OCI-LY7 (cell line): ENCODE results near the gene MICAL3. TPM values are rescaled to one million over a fixed set of nuclear protein-coding genes. Genes with fewer than 3 reads are reported as not detected.

Source experiments
- BruUV-seq: library from RNA; stranded (reverse); fragments of 400-500 nt; replicated peaks from 2 replicates; lab custom pipeline; 2021; lab: Mats Ljungman, UMichigan
- CTCF ChIA-PET: fragments of 300-600 bp; sonication (Branson Sonifier 250); formaldehyde crosslinking; loops from one replicate; lab custom pipeline; 2022; ENCODE audit warnings: antibody characterized with exemption; ENCODE audit not compliant: unreplicated experiment; lab: Charles Lee
- POLR2A ChIA-PET: fragments of 300-600 bp; sonication (Branson Sonifier 250); formaldehyde crosslinking; loops from one replicate; lab custom pipeline; 2022; ENCODE audit warnings: antibody characterized with exemption; lab: Charles Lee
- DNase-seq: peaks from one replicate; pipeline ENCODE4 v3.0.0-alpha.2; 2015; ENCODE audit warnings: low spot score
- H2AFZ ChIP-seq: fragments of 200-600 bp; sonication (generic), shearing (Covaris generic); 2 replicates; pipeline ENCODE4 v1.6.1; 2014; ENCODE audit warnings: mild to moderate bottlenecking, antibody characterized with exemption, low read length, moderate library complexity
- H3K27ac ChIP-seq: fragments of 200-600 bp; sonication (generic); 2 replicates; pipeline ENCODE4 v1.5.1; 2014; ENCODE audit warnings: mixed run types, low read depth, mild to moderate bottlenecking, moderate library complexity, low read length, inconsistent platforms; ENCODE audit not compliant: poor library complexity, severe bottlenecking
- H3K36me3 ChIP-seq: fragments of 200-600 bp; sonication (generic); 2 replicates; pipeline ENCODE4 v1.6.1; 2014; ENCODE audit warnings: mild to moderate bottlenecking, antibody characterized with exemption, low read length, moderate library complexity, mixed read lengths; ENCODE audit not compliant: insufficient read depth
- H3K4me1 ChIP-seq: fragments of 200-600 bp; sonication (generic); 2 replicates; pipeline ENCODE4 v1.5.1; 2014; ENCODE audit warnings: mild to moderate bottlenecking, low read length; ENCODE audit not compliant: insufficient read depth, poor library complexity, severe bottlenecking
- H3K4me2 ChIP-seq: fragments of 200-600 bp; sonication (generic); 2 replicates; pipeline ENCODE4 v1.6.1; 2014; ENCODE audit warnings: mild to moderate bottlenecking, low read length
- H3K4me3 ChIP-seq: fragments of 200-600 bp; sonication (generic); 2 replicates; pipeline ENCODE4 v1.5.1; 2014; ENCODE audit warnings: mild to moderate bottlenecking, low read depth, low read length; ENCODE audit not compliant: poor library complexity, severe bottlenecking
- H3K79me2 ChIP-seq: fragments of 200-600 bp; sonication (generic); 2 replicates; pipeline ENCODE4 v1.6.1; 2016; ENCODE audit warnings: low read depth, mild to moderate bottlenecking, low read length, moderate library complexity, mixed read lengths; ENCODE audit not compliant: insufficient read depth
- H3K9me2 ChIP-seq: fragments of 200-600 bp; sonication (generic); 2 replicates; pipeline ENCODE4 v1.6.1; 2016; ENCODE audit warnings: mild to moderate bottlenecking, low read length, mixed read lengths; ENCODE audit not compliant: insufficient read depth
- H3K9me3 ChIP-seq: fragments of 200-600 bp; sonication (generic); 2 replicates; pipeline ENCODE4 v1.6.1; 2014; ENCODE audit warnings: mild to moderate bottlenecking, mixed run types, low read length, mixed read lengths
- H4K20me1 ChIP-seq: fragments of 200-600 bp; sonication (generic); 2 replicates; pipeline ENCODE4 v1.6.1; 2014; ENCODE audit warnings: mild to moderate bottlenecking, antibody characterized with exemption, low read length, moderate library complexity, mixed read lengths; ENCODE audit not compliant: insufficient read depth
- EZH2phosphoT487 ChIP-seq: fragments of 200-600 bp; sonication (generic); IDR thresholded peaks from 2 replicates; pipeline ENCODE4 v1.6.1; 2018; ENCODE audit warnings: low read depth, borderline replicate concordance, mild to moderate bottlenecking, mixed run types, antibody characterized with exemption, low read length, moderate library complexity, mixed read lengths
- intact Hi-C: fragments of 100-400 bp; cut with micrococcal nuclease; formaldehyde crosslinking; loops from one replicate; pipeline ENCODE4 v1.10.0; 2022; ENCODE audit not compliant: unreplicated experiment
- total RNA-seq, 2 experiments: library from RNA; depleted of rRNA in 1 of 2; stranded (reverse); fragments of >200 nt in 1 of 2; shearing (Covaris generic) in 1 of 2; gene quantifications; 2 replicates each; pipeline ENCODE4 v1.2.3, GENCODE V29; 2014 to 2022
- TF ChIP-seq, protein P1 (sequence below): fragments of 200-600 bp; sonication (generic); conservative IDR thresholded peaks from 2 replicates; pipeline ENCODE4 v1.5.1; 2014; ENCODE audit warnings: mild to moderate bottlenecking, antibody characterized with exemption, low read length, moderate library complexity, mixed read lengths

Gene MICAL3
- total RNA-seq, 2 experiments from 2014 or later = 80.9 to 210 TPM

DNA sequence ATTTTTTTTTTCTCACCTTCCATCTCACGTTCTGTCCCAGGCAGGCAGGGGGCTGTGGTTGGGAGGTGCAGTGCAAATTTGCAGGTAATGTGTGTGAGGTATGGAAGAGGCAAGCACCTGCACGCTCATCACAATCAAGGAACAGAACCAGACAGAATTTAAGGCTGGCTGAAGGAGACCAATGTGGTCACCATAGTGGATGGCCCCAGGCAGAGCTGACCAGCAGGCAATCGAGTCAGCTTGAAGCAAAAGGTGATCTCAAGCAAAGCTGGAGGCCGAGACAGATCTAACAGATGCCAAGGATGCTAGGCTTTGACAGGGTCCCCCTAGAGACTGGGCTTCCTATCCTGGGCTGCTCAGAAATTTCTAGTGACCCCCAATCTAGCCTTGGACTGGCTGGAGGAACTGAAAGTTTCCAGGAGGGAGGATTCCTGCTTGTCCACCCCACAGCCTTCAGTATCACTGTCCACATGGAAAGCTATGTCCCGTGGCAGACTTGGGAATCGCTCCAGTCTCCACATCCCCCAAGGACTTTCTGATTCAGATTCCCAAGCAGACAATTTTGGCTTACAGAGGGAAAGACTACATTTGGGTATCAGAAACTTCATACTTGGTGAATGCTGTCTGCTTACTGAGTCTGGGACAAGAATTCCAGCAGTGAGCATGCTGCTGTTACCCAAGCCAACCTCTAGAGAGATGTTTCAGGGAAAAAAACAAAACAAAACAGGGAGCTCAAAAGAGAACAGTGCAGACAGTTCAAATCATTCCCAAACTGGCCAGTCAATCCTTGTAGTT, 9.0 kb upstream of the MICAL3 start:
- ChIA-PET CTCF (no interaction called here), POLR2A (interaction anchor here (0.6 to 3.0 kb wide), 6 partner anchors 10 to 43 kb away, joined by 3 to 10 read pairs (median 4); no protein-coding TSS in a partner anchor)
- Histone ChIP-seq H3K4me3 (no peak overlapping the region), H2AFZ (no peak overlapping the region), H3K27ac (no peak overlapping the region), H3K4me1 (peaks cover 38% of the 10 kb centered on the region), H3K9me3 (no peaks in the 10 kb centered on the region), H3K4me2 (no peak overlapping the region), H3K9me2 (no peaks in the 10 kb centered on the region), H3K36me3 (no peaks in the 10 kb centered on the region), H4K20me1 (no peaks in the 10 kb centered on the region), H3K79me2 (no peaks in the 10 kb centered on the region)
- no TSS peak for BruUV-seq
- no peak for DNase-seq
- intact Hi-C loops = no loop called here
- TF ChIP-seq EZH2phosphoT487 = no peak
- TF ChIP-seq, protein P1, sequence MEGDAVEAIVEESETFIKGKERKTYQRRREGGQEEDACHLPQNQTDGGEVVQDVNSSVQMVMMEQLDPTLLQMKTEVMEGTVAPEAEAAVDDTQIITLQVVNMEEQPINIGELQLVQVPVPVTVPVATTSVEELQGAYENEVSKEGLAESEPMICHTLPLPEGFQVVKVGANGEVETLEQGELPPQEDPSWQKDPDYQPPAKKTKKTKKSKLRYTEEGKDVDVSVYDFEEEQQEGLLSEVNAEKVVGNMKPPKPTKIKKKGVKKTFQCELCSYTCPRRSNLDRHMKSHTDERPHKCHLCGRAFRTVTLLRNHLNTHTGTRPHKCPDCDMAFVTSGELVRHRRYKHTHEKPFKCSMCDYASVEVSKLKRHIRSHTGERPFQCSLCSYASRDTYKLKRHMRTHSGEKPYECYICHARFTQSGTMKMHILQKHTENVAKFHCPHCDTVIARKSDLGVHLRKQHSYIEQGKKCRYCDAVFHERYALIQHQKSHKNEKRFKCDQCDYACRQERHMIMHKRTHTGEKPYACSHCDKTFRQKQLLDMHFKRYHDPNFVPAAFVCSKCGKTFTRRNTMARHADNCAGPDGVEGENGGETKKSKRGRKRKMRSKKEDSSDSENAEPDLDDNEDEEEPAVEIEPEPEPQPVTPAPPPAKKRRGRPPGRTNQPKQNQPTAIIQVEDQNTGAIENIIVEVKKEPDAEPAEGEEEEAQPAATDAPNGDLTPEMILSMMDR = no peak

DNA sequence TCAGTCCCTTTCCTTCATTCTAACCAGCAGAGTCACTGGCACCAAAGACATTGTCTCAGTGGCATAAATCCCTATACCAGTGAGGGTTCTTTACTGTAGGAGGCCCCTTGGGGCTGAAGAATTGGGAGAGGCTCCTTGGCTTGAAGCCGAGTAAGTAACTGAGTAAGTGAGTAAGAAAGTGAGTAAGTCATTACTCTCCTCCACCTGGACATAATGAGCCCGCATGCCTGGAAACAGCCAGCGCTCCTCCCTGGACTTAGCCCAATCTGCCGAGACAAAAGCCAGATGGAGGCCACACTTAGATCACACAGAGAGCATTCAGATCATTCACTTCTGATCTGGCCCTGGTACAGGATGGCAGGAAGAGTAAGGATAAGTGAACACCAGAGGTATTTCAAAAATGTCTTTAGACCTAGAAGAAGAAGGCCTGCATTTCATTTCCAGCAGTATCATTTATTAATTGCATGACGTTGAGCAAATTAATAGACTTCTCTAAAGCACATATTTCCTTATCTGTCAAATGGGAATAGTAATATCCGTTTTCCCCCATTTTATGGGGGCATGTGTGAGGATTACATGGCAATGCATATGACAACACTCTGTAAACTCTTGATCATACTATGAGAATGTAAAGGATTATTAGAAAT, 8.2 kb upstream of the MICAL3 start:
- no peaks in the 10 kb centered on the region for H3K9me2 ChIP-seq
- no peak for DNase-seq
- H3K4me2 ChIP-seq = no peak overlapping the region
- no peaks in the 10 kb centered on the region for H3K79me2 ChIP-seq
- H3K27ac ChIP-seq = no peak overlapping the region
- no peaks in the 10 kb centered on the region for H4K20me1 ChIP-seq
- H3K9me3 ChIP-seq = no peaks in the 10 kb centered on the region
- ChIA-PET CTCF (no interaction called here), POLR2A (interaction anchor here (0.6 to 3.0 kb wide), 3 partner anchors 9 to 29 kb away, joined by 3 to 10 read pairs (median 4); no protein-coding TSS in a partner anchor)
- no peaks in the 10 kb centered on the region for H3K36me3 ChIP-seq
- intact Hi-C loops = no loop called here
- no TSS peak for BruUV-seq
- H3K4me3 ChIP-seq = no peak overlapping the region
- H3K4me1 ChIP-seq = peaks cover 46% of the 10 kb centered on the region
- TF ChIP-seq EZH2phosphoT487 = no peak
- TF ChIP-seq, protein P1 = no peak
- no peak overlapping the region for H2AFZ ChIP-seq
